ENCODE data around the gene GIMAP2. TPM values are rescaled to one million over a fixed set of nuclear protein-coding genes. Genes with fewer than 3 reads are reported as not detected.
"Not testable (repeated sequence)": the region's sequence is repeated elsewhere in the genome, so short reads cannot be mapped to it uniquely, and the experiment has no call there.

The GIMAP2 gene
- 24.7 and 29.7 TPM in 2 replicates for total RNA-seq

DNA sequence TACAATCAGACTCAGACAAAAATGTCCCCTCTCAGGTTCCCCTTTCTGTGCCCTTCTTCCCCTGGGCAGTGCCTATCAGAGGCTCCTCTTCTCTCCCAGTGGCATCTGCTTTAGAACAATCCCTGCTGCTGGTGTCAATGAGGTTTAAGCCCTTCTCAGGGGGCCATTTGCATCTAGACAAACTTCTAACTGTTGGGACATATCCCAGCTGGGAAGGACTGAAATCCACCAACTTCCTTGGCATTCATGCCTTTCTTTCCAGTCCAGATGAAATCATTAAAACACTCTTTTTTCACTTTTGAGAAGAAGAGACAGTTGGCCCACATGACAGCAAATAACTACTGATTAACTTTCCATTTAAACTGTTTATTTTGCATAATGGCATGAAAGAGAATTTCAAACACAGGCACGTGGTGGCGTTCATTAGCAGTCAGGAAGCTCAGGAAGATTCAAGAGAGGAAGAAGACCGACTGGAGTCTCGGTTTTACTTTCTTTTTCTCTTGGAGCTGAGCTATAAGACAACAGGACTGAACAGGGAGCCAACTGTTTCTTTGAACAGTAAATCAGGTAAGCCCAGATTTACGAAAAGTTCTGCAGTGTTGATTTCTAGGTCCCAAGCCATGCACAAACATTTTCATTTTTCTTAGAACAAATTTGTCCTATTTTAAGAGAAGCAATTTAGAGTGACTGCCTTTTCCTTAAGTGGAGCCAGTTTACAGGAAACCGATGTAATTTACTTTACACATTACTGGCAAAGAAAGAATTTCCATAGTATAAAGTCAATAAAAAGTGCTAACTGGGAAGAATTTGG, at the start of gene GIMAP2:
Gene GIMAP2, plus strand, starts transcription at position 488 of the 811 bp plus-strand sequence. CDS start 1,354 bp downstream, outside the sequence.
- Mint-ChIP-seq H3K27ac (peak within 1 kb of the TSS; percentile 98), H3K9me3 (peaks cover 44% of the 10 kb centered on the region), H3K4me3 (peak within 1 kb of the TSS; percentile 93), H3K36me3 (ENCODE audit: low read depth) (peaks cover 59% of the 10 kb centered on the region), H3K27me3 (ENCODE audit: insufficient read depth) (no peaks in the 10 kb centered on the region), H3K4me1 (ENCODE audit: low read depth) (peaks cover 87% of the 10 kb centered on the region)
- intact Hi-C loops (cut with micrococcal nuclease), result loop anchor here (1.0 to 2.0 kb wide), 11 partner anchors 8 to 234 kb away; partner anchors contain the start of gene GIMAP6
- peak; percentile 39 for DNase-seq (ENCODE audit: low spot score)

DNA sequence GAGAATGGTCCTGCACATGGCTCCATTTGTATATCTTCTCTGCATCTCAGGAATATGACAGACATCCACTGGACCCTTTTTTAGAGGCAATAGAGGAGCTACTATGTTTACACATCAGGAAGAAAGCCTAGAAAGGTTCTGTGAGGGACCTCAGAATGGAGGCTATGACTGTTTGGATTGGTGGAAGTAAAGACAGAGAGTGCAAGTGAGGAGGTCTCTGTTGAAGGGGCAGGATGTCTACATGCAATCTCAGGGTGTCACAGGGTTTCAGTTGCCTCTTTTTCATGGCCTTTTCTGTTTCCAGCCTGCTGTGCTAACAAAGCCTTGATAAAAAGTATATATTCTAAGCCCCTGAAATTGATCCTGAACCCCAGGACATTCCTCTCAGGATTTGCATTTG, 43.7 kb upstream of the GIMAP2 start:
- Mint-ChIP-seq H3K36me3 (ENCODE audit: low read depth) (peaks cover 32% of the 10 kb centered on the region), H3K27me3 (ENCODE audit: insufficient read depth) (no peaks in the 10 kb centered on the region), H3K4me3 (no peak overlapping the region), H3K4me1 (ENCODE audit: low read depth) (peaks cover 34% of the 10 kb centered on the region), H3K27ac (peak overlapping the region; percentile 26), H3K9me3 (peaks cover 58% of the 10 kb centered on the region)
- DNase-seq (ENCODE audit: low spot score), result no peak
- intact Hi-C loops (cut with micrococcal nuclease), result no loop called here

DNA sequence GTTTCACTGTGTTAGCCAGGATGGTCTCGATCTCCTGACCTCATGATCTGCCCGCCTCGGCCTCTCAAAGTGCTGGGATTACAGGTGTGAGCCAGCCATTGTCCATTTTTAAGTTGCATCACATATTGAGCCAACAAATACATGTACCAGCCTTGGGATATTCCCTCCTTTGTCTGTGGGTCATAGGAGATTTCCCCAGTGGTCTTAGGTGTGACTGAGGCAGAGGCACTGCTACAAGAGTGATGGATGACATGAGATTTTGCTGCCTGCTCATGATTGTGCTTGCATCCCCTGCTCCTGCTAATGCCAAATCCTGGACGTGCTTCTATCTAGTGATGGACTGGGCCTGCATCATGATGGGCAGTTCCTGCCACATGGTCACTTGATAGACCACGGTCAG, 42.6 kb upstream of the GIMAP2 start:
- Mint-ChIP-seq H3K4me1 (ENCODE audit: low read depth) (peaks cover 35% of the 10 kb centered on the region), H3K9me3 (peaks cover 50% of the 10 kb centered on the region), H3K27ac (no peak overlapping the region), H3K27me3 (ENCODE audit: insufficient read depth) (no peaks in the 10 kb centered on the region), H3K36me3 (ENCODE audit: low read depth) (peaks cover 25% of the 10 kb centered on the region), H3K4me3 (no peak overlapping the region)
- DNase-seq (ENCODE audit: low spot score), result no peak
- intact Hi-C loops (cut with micrococcal nuclease), result no loop called here

DNA sequence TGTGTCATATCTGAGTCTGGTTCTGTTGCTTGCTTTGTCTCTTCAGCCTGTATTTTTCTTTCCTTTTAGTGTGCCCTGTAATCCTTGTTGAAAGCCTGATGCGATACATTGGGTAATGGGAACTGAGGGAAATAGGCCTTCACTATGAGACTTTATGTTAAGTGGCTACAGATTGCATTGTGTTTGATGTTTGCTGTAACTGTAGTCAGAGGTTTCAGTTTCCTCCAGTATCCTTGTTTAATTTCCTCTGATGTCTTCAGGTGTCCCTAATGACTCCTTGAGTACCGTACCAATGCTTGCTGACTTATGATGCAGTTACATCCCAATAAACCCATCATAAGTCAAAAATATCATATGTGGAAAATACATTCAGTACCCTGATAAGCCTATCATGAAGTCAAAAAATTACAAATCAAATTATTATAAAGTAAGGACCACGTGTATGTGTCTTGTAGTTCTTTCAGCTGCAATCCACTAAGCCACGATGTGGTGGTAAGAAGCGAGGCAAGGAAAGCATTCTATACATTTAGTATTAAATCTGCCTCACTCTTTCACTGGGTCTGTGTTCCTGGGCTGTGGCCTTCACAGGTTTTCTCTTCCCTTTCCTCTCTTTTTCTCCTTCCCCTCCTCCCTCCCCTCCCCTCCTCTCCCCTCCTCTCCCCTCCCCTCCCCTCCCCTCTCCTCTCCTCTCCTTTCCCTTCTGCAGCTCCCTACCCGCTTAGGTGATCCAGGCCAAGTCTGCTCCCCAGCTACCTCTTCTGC, 40.1 kb upstream of the GIMAP2 start:
- Mint-ChIP-seq H3K27ac (no peak overlapping the region), H3K9me3 (peaks cover 47% of the 10 kb centered on the region), H3K4me3 (no peak overlapping the region), H3K4me1 (ENCODE audit: low read depth) (peaks cover 52% of the 10 kb centered on the region), H3K36me3 (ENCODE audit: low read depth) (peaks cover 33% of the 10 kb centered on the region), H3K27me3 (ENCODE audit: insufficient read depth) (no peaks in the 10 kb centered on the region)
- intact Hi-C loops (cut with micrococcal nuclease), result no loop called here
- no peak for DNase-seq (ENCODE audit: low spot score)

DNA sequence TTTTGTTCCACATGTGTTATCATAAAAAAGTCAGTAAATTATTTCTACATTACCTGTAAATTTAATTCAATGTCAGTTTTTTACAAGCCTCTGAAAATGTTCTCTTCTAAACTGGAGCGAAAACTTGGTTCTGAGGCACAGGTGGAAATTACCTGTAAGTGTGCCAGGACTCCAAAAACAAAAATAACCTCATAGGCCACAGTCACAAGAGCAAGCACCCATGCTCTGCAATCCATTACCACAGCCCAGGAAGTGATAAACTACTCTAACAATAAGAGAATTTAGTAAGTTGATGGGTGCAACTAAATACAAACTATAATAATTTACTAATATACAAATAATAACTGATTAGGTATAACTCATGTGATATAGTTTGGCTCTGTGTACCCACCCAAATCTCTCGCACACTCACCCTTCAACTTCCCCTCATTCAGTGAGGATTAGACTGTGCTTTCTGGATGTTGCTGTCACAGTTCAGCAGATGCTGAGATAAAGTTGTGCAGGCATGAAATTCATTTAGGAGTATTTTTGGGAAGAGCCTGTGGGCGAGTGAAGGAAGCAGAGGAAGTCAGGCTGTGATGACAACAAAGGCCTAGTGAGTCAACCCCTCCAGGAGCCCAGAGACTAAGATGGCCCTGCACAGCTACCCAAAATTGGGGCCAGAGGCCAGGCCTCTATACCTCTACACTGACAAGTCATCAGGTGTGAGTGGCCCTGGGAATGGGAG, 37.0 kb upstream of the GIMAP2 start:
- H3K27me3 Mint-ChIP-seq (ENCODE audit: insufficient read depth), result no peaks in the 10 kb centered on the region
- DNase-seq (ENCODE audit: low spot score), result no peak
- H3K9me3 Mint-ChIP-seq, result peaks cover 70% of the 10 kb centered on the region
- peak overlapping the region; percentile 79 for H3K27ac Mint-ChIP-seq
- intact Hi-C loops (cut with micrococcal nuclease), result no loop called here
- peaks cover 48% of the 10 kb centered on the region for H3K4me1 Mint-ChIP-seq (ENCODE audit: low read depth)
- peaks cover 35% of the 10 kb centered on the region for H3K36me3 Mint-ChIP-seq (ENCODE audit: low read depth)
- H3K4me3 Mint-ChIP-seq, result peak overlapping the region; percentile 26

DNA sequence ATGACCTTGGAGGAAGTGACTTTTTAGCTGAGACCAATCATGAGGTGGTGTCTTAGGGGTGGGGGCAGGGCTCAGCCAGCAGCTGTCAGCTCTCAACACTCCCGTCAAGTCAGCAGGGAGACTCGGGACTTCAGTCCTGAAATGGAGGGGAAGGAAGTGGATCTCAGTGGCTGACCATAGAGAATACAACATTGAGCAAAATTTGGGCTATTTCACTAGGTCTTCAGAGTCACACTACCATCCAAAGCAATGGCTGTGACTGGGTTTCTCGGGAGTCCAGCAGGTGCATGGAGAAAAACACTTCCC, 36.5 kb upstream of the GIMAP2 start:
- peak overlapping the region; percentile 79 for H3K27ac Mint-ChIP-seq
- peaks cover 36% of the 10 kb centered on the region for H3K36me3 Mint-ChIP-seq (ENCODE audit: low read depth)
- intact Hi-C loops (cut with micrococcal nuclease), result no loop called here
- no peak for DNase-seq (ENCODE audit: low spot score)
- no peak overlapping the region for H3K4me3 Mint-ChIP-seq
- H3K4me1 Mint-ChIP-seq (ENCODE audit: low read depth), result peaks cover 45% of the 10 kb centered on the region
- H3K27me3 Mint-ChIP-seq (ENCODE audit: insufficient read depth), result no peaks in the 10 kb centered on the region
- peaks cover 70% of the 10 kb centered on the region for H3K9me3 Mint-ChIP-seq

DNA sequence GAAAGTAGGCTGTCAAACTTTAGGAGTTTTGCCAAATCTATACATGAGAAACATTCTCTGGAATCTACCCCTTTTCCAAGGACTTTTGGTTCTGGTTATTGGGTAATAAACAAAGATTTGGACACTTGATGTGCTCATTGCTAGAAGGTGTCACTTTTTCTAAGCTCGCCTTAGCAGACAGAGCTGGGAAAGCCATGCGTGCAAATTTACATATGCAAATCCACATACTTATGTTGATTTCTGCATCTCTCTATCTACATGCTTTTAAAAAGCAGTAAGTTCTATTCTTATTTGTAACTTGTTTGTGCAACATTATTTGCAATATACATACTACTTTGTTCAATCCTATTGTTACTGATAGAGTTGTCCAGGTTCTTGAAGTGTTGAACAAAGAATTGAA, 30.8 kb upstream of the GIMAP2 start:
- H3K4me3 Mint-ChIP-seq, result no peak overlapping the region
- no peak for DNase-seq (ENCODE audit: low spot score)
- H3K9me3 Mint-ChIP-seq, result peaks cover 60% of the 10 kb centered on the region
- peaks cover 16% of the 10 kb centered on the region for H3K4me1 Mint-ChIP-seq (ENCODE audit: low read depth)
- no peaks in the 10 kb centered on the region for H3K27me3 Mint-ChIP-seq (ENCODE audit: insufficient read depth)
- intact Hi-C loops (cut with micrococcal nuclease), result no loop called here
- H3K36me3 Mint-ChIP-seq (ENCODE audit: low read depth), result peaks cover 31% of the 10 kb centered on the region
- H3K27ac Mint-ChIP-seq, result no peak overlapping the region

DNA sequence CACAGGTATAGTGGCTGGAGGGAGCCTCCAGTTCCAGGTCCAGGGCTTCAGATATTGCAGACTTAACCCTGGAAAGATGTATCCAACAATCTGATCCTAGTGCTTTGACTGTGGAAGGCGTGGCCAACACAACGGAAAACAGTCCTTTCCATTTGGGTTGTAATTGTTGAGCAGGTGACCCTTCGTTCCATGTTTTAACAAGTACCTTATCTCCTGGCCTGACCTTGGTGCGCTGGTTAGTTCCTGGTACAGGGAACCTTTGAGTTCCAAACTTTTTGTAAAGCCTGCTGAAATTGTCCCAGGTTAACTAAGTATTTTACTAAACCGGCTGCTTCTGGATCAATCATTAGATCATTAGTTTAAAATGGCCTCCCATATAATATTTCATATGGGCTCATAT, 29.5 kb upstream of the GIMAP2 start:
- Mint-ChIP-seq H3K27ac (no peak overlapping the region), H3K9me3 (peaks cover 56% of the 10 kb centered on the region), H3K36me3 (ENCODE audit: low read depth) (peaks cover 30% of the 10 kb centered on the region), H3K4me3 (no peak overlapping the region), H3K27me3 (ENCODE audit: insufficient read depth) (no peaks in the 10 kb centered on the region), H3K4me1 (ENCODE audit: low read depth) (peaks cover 21% of the 10 kb centered on the region)
- no peak for DNase-seq (ENCODE audit: low spot score)
- intact Hi-C loops (cut with micrococcal nuclease), result no loop called here

DNA sequence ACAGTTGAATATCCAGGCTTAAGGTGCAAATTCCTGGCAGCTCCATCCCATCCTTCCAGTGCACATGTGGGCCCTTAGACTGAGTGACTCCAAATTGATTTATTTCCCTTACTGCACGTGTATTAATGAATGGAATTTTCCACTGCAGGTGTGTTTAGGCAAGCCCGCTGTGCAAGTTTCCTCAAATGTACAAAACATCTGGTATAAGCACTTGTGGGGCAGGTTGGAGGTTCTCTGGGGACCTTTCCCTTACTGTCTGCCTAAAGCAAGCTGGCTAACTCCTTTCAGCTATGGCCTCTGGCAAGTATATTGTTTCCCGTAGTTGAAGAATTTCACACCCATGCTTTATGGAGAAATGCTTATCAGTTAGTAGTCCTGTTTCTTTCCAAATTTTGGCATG, 28.0 kb upstream of the GIMAP2 start:
- intact Hi-C loops (cut with micrococcal nuclease), result no loop called here
- H3K4me3 Mint-ChIP-seq, result no peak overlapping the region
- no peaks in the 10 kb centered on the region for H3K27me3 Mint-ChIP-seq (ENCODE audit: insufficient read depth)
- no peak for DNase-seq (ENCODE audit: low spot score)
- peaks cover 37% of the 10 kb centered on the region for H3K36me3 Mint-ChIP-seq (ENCODE audit: low read depth)
- H3K4me1 Mint-ChIP-seq (ENCODE audit: low read depth), result peaks cover 34% of the 10 kb centered on the region
- no peak overlapping the region for H3K27ac Mint-ChIP-seq
- peaks cover 42% of the 10 kb centered on the region for H3K9me3 Mint-ChIP-seq

DNA sequence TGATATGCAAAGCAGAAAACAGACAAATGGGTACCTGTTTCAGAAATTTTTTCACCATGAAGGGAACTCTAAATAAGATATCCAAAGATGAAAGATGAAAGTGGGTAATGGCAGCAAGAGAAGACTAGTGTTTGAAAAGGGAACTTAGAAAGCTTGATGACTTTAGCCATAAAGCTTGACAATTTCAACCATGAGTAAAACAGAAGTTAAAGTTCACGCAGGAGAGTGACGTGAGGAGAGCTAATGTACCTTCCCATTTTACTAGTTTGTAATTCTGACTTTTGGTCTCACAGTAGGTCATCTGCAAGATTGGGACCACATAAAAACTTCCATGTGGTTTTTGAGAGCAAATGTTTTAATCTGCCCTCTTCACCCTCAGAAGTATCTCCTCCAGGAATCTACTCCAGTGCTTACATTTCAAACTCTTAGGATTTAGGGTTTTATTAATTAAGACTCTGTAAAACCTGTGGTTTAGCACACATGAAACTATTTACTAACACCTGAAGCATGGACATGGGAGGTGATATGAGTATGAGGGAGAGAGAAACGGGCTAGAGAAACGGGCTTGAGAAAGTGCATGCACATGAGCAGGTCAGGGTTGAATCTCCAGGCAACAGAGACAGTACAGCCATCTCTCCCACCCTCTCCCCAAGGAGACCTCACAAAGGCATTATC, 24.4 kb upstream of the GIMAP2 start:
- DNase-seq (ENCODE audit: low spot score), result no peak
- H3K4me3 Mint-ChIP-seq, result no peak overlapping the region
- H3K36me3 Mint-ChIP-seq (ENCODE audit: low read depth), result peaks cover 27% of the 10 kb centered on the region
- peaks cover 61% of the 10 kb centered on the region for H3K4me1 Mint-ChIP-seq (ENCODE audit: low read depth)
- no peak overlapping the region for H3K27ac Mint-ChIP-seq
- intact Hi-C loops (cut with micrococcal nuclease), result no loop called here
- no peaks in the 10 kb centered on the region for H3K27me3 Mint-ChIP-seq (ENCODE audit: insufficient read depth)
- peaks cover 18% of the 10 kb centered on the region for H3K9me3 Mint-ChIP-seq

DNA sequence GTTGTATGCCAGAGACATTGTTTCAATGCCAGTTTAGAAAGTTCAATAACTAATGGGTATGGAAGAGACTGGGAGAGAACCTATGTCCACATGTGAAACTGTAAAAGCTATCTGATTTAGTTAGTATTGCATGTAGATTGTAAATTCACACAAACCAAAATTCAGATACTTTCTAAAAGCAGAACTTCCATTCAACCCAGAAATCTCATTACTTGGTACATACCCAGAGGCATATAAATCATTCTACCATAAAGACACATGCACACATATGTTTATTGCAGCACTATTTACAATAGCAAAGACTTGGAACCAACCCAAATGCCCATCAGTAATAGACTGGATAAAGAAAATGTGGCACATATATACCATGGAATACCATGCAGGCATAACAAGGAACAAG, 22.7 kb upstream of the GIMAP2 start:
- Mint-ChIP-seq H3K4me3 (peak overlapping the region; percentile 35), H3K4me1 (ENCODE audit: low read depth) (peaks cover 79% of the 10 kb centered on the region), H3K36me3 (ENCODE audit: low read depth) (peaks cover 20% of the 10 kb centered on the region), H3K27ac (peak overlapping the region; percentile 91)
- DNase-seq (ENCODE audit: low spot score); H3K9me3 Mint-ChIP-seq; intact Hi-C loops (cut with micrococcal nuclease); H3K27me3 Mint-ChIP-seq (ENCODE audit: insufficient read depth): not testable (repeated sequence)

DNA sequence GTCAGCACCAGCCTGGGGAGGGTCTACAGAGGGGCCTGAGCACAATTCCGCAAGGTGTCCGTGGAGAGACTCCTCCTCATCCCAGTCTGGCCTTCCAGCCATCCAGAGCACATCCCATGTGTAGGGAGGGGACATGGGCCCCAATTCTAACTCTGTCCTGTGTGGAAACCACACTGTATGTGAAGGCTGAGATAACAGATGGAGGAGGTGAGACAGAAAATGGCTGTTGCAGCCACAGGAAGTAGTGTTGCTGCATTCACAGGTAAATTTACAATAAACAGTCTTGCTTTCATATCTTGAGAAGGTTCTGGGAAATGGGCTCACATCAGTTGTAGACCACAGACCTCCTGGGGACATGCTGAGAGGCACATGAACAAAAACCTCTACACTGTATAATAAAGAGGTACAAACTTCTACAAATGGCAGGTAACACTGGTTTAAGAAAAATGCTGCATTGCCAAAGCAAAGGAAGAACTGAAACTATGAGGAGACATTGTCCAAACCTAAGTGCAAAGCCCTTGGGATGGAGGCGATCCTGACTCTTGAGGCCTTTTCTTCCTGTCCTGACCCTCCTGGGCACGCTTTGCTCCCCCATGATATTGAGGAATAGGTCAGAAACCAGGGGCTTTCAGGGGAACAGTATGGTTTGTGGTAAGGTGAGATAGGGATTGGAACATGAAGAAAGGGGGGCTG, 21.6 kb upstream of the GIMAP2 start:
- Mint-ChIP-seq H3K27ac (peak overlapping the region; percentile 91), H3K4me1 (ENCODE audit: low read depth) (peaks cover 90% of the 10 kb centered on the region), H3K4me3 (peak overlapping the region; percentile 69), H3K36me3 (ENCODE audit: low read depth) (peaks cover 21% of the 10 kb centered on the region), H3K9me3 (peaks cover 9% of the 10 kb centered on the region), H3K27me3 (ENCODE audit: insufficient read depth) (no peaks in the 10 kb centered on the region)
- DNase-seq (ENCODE audit: low spot score), result peak; percentile 61
- intact Hi-C loops (cut with micrococcal nuclease), result no loop called here
